HG03460 (cell line): ENCODE measurements around the gene DEF6.
"Not testable (repeated sequence)": the region's sequence is repeated elsewhere in the genome, so short reads cannot be mapped to it uniquely, and the experiment has no call there.

Experiments
- ATAC-seq: cut with Tn5 transposase; IDR thresholded peaks from one replicate; pipeline ENCODE4 v1.9.1; 2021; ENCODE audit not compliant: unreplicated experiment

Gene DEF6

DNA sequence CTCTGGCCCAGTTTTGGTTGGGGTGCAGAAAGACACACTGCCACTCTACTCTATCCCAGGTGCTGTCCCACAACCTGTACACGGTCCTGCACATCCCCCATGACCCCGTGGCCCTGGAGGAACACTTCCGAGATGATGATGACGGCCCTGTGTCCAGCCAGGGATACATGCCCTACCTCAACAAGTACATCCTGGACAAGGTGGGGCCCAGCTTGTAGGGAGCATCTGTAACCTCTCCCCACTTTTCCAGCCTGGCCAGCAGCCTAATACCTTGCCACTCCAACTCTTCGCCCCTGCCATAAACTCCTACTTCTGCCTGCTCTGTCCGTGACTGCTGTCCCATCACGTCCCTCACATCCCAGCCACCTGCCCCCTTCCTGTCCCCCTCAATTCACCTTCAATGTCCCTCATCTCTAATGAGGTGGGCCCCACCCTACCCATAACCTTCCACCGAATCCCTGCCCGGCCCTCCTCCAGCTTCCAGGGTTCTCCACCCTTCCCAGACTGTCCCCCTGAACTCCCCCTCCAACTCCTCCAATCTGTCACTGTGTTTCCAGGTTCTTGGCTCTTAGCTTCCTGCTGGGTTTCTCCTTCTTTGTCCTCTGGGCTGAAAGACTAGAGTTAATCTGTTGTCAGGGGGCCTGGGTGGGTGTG is 12.1 kb downstream of the DEF6 start:
- ATAC-seq = no peak

DNA sequence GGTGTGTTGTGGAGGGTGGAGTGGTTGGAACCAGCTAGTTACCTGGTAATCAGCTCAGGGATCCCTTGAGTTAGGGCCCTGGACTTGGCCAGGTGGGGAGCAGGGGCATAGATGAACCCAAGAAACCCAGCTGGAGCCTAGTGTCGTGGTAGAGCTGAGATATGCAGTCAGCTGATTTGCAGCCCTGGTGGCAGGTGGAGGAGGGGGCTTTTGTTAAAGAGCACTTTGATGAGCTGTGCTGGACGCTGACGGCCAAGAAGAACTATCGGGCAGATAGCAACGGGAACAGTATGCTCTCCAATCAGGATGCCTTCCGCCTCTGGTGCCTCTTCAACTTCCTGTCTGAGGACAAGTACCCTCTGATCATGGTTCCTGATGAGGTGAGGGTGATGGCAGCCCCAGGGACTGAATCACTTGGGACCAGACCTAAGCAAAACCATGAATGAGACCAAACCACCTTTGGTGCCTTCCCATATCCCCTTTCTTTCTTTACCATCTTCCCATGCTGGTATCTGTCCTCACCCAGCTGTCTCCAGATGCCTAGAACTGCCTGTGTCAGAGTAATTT is 12.7 kb downstream of the DEF6 start:
- no peak for ATAC-seq

DNA sequence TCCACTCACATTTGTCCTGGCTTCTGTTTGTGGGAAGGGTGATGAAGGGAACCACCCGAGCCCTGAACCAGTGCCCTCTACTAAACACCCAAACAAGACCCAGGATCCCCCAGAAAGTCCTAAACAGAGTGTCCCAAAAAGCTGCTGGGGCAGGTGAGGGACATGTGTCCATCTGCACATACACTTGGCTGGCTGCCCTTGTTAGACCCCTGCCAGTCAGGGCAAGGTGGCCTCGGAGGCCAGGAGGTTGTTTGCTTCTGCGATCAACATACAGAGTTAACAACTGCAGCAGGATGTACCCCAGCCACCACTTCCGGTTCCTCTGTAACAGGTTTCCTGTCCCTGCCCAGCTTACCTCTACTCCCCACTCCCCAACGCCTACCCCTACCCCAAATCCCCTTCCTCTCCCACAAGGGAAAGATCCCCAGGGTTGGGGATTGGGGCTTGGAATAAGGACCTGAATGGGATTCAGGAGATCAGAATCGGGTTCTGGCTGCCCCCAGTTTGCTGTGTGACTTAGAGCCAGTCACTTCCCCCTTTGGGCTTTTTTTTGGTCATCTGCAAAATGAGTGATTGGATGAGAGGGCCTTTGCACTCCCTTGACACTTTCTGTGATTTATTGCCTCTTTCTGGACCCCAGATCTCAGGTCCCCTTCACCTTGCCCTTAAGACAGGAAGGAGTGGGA is 13.9 kb downstream of the DEF6 start:
- ATAC-seq = no peak

DNA sequence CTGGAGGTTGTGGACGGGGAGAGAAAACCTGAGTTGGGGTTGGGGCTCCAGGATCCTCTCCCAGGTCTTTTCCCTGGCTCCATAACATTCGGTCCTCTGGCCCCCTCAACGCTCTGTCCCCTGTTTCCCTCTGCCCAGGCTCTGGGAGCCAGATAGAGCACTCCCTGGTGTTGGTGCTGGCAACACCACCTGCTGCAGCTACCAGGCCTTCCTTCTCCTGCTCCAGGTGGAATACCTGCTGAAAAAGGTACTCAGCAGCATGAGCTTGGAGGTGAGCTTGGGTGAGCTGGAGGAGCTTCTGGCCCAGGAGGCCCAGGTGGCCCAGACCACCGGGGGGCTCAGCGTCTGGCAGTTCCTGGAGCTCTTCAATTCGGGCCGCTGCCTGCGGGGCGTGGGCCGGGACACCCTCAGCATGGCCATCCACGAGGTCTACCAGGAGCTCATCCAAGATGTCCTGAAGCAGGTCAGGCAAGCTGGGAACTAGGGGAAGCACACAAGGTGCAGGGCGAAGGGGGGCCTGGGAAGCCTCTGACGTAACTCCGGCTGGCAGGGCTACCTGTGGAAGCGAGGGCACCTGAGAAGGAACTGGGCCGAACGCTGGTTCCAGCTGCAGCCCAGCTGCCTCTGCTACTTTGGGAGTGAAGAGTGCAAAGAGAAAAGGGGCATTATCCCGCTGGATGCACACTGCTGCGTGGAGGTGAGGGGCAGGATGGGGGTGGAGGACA is 14.6 kb downstream of the DEF6 start:
- ATAC-seq = no peak

DNA sequence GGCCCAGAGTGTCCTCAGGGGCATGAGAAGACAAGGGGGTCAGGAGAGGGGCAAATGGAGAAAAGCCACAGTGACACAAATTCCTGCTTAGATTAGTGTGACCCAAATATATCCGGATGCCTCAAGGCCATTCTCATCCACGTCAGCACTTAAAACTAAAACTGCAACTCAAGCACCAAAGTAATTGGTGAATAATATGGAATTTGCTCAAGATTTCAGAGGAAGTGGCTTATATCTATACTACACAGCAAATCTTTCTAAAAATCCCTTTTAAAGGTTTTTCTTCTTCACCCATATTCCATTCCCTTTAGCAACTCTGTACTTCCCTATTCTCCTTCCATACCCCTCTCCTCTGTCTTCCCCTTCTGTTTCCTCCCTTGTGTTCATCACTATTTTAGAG is 15.2 kb downstream of the DEF6 start:
- ATAC-seq = no peak

DNA sequence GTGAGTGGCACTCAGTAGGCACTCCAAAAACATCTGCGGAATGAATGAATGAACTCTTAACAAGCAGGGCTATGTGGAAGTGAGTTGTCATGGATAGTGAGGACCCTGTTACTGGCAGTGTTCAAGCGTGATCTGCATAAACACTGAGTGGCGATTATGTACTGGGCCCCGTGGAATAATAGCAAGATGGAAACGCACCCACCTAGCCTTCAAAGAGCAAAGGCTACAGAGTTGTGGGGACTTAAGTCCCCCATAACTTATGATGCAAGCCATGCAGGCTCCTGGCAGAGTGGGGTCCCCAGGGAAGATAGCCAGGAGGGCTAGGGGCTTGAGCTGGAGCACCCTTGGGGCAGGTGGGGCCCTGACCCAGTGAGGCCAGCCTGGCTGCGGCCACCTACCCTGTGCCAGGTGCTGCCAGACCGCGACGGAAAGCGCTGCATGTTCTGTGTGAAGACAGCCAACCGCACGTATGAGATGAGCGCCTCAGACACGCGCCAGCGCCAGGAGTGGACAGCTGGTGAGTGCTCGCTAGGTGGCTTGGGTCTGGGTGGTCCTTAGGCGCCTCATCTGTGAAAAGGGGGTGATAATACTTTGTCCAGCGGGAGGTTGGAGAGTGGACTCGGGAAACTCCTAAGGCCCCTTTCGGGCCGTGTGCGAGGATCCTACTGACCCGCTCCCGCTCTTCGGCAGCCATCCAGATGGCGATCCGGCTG is 20.0 kb downstream of the DEF6 start:
- no peak for ATAC-seq

DNA sequence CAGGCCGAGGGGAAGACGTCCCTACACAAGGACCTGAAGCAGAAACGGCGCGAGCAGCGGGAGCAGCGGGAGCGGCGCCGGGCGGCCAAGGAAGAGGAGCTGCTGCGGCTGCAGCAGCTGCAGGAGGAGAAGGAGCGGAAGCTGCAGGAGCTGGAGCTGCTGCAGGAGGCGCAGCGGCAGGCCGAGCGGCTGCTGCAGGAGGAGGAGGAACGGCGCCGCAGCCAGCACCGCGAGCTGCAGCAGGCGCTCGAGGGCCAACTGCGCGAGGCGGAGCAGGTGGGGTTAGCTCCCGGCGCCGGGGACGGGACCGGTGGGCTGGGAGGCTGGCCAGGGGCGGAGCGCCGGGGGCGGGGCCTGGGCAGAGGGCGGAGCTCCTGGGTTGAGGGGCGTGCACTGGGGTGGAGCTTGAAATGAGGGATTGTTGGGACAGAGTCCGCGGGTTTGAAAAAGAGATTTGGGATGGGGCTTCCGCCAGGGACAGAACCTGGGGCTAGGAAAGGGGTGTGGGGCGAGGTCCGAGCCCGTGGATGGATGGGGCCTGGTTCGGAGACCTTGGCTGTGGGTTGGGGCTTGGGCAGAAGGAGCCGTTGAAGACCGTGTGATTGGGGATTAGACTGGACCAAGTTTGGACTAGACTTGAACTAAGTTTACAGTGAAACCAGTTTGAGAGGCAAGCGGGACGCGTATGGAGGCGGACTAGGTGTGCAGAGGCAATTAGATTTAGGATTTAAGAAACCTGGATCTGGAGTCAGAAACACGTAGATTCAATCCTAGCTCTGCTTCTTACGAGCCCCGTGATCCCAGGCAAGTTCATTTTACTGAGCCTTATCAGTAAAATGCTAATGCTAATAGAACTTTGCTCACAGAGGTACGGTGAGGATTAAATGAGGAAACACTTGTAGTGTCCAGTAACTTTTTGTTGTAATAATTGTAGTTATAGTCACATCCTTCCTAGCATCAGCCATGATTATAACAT is 20.9 kb downstream of the DEF6 start:
- no peak for ATAC-seq

DNA sequence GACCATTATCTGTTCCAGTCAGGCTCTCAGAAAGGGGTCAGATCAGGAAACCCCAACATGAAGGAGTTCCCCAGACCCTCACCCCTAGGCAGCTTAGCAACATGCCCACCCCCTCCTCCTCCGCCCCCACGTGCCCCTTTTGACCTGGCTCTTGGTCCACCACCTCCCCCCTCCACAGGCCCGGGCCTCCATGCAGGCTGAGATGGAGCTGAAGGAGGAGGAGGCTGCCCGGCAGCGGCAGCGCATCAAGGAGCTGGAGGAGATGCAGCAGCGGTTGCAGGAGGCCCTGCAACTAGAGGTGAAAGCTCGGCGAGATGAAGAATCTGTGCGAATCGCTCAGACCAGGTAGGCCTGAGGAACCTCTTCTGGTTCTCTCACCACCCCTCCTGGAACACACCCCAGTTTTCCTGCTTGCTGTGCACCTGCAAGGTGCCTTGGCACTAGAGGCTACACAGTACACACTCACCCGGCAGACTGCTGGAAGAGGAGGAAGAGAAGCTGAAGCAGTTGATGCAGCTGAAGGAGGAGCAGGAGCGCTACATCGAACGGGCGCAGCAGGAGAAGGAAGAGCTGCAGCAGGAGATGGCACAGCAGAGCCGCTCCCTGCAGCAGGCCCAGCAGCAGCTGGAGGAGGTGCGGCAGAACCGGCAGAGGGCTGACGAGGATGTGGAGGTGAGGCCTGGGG is 21.9 kb downstream of the DEF6 start:
- ATAC-seq = no peak

DNA sequence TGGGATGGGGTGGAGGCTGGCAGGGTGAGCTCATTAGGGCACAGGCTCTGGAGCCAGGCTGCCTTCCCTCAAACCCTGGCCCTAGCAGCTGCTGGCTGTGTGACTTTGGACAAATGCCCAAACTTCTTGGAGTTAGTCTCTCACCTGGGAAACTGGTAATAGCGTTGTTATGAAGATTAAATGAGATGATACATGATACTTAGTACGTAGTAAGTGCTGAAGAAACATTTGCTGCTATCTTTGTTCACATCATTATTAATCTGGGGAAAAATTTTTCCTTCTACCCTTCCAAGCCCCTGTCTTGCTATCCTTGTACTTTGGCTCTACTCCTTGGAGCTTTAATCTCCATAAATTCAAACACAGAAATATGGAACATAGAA is 22.4 kb downstream of the DEF6 start:
- ATAC-seq = no peak

DNA sequence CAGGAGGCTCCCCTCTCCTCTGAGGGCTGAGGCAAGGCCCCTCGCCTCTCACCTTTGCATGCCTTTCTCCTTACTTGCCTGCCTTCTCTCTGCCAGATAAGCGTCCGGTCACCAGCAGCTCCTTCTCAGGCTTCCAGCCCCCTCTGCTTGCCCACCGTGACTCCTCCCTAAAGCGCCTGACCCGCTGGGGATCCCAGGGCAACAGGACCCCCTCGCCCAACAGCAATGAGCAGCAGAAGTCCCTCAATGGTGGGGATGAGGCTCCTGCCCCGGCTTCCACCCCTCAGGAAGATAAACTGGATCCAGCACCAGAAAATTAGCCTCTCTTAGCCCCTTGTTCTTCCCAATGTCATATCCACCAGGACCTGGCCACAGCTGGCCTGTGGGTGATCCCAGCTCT is 23.5 kb downstream of the DEF6 start:
- ATAC-seq = no peak

DNA sequence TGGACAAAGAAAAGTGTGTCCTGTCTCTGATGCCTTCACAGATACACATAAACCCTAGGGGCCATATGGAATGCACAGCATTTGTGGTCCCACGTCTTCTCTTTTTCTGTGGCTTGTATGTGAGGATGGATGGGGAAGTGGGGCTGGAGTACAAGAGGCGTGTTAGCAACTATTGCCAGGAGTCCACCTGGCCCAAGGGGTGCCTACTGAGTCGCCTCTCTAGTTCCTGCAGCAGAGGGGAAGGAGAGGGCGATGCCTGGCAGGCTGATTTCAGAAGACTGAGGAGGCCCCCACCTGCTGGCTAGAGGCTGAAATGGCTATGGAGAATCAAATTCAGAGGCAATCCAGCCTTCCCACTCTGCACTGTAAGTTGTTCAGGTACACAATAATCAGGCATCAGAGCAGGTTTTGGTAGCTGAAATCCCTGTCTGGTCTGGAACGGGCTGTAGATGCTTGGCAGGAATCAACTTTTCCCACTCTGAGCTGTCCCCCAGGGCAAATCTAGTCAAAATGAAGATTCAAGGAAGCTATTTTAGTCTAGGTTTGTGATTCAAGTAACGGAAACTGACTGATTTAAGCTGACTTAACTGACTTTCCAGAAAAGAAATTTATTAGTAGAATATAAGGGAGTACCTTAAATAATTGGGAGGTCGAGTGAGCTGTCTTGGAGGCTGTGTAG is 29.9 kb downstream of the DEF6 start:
- ATAC-seq = no peak

DNA sequence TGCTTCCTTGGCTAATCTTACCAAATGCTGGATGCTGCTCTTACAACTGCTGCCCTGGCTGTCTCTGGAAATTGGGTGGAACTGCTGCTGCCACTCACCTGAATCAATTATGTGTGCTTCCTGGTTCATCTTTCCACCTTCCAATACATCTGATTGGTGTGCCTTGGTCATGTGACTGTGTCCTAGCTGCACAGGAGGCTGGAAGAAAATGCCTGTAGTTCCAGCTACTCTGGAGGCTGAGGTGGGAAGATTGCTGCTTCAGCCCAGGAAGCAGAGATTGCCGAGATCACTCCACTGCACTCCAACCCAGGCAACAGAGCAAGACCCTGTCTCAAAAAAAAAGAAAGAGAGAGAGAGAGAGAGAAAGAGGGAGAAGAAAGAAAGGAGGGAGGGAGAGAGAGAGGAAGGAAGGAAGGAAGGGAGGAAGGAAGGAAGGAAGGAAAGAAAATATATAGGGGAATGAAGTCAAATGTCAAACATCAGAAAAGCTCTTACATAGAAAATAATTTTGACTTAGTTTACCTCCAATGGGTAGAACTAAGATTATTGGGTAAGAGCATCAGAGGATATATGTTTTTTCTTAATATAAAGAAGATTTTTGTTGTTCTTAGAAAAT is 30.6 kb downstream of the DEF6 start:
- ATAC-seq = no peak

DNA sequence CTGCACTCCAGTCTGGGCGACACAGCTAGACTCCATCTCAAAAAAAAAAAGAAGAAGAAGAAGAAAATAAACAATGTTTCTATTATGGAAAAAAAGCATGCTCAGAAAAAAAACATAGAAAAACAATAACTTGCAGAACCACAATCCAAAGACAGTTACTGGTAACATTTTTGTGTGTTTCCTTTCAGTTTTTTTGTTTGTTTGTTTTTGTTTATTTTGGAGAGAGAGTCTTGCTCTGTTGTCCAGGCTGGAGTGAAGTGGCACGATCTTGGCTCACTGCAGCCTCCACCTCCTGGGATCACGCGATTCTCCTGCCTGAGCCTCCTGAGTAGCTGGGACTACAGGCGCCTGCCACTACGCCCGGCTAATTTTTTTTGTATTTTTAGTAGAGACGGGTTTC is 31.3 kb downstream of the DEF6 start:
- not testable (repeated sequence) for ATAC-seq

DNA sequence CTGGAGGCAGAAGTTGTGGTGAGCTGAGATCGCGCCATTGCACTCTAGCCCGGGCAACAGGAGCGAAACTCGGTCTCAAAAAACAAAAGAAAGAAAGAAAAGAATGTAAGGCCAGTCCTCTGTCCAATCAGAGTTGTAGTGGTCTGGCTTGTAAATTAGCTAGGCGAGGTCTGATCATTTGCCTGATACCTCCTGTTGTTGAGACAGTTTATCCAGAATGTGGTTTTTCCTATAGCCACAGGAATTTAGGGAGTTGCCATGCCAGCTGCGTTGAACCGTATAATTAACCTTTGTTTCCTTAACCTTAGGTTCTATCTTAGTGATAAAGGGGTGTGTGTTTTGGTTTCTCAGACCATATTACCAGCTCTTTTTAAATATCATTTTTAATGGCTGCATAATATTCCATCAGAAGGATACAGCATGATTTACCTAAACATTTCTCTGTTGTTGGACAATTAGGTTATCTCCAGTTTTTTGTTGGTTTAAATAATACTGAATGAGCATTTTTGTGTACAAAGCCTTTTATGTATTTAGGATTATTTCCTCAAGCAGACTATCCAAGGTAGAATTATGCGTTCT is 33.0 kb downstream of the DEF6 start:
- no peak for ATAC-seq

DNA sequence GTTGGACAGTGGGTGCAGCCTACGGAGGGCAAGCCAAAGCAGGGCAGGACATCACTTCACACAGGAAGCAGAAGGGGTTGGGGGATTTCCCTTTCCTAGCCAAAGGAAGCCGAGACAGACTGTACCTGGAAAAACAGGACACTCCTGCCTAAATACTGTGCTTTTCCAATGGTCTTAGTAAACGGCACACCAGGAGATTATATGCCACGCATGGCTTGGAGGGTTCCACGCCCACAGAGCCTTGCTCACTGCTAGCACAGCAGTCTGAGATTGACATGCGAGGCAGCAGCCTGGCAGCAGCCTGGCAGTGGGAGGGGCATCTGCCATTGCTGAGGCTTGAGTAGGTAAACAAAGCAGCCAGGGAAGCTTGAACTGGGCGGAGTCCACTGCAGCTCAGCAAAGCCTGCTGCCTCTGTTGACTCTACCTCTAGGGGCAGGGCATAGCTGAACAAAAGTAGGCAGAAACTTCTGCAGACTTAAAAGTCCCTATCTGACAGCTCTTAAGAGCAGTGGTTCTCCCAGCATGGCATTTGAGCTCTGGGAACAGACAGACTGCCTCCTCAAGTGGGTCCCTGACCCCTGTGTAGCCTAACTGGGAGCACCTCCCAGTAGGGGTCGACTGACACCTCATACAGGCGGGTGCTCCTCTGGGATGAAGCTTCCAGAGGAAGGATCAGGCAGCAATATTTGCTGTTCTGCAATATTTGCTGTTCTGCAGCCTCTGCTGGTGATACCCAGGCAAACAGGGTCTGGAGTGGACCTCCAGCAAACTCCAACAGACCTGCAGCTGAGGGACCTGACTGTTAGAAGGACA is 34.7 kb downstream of the DEF6 start:
- ATAC-seq = not testable (repeated sequence)

DNA sequence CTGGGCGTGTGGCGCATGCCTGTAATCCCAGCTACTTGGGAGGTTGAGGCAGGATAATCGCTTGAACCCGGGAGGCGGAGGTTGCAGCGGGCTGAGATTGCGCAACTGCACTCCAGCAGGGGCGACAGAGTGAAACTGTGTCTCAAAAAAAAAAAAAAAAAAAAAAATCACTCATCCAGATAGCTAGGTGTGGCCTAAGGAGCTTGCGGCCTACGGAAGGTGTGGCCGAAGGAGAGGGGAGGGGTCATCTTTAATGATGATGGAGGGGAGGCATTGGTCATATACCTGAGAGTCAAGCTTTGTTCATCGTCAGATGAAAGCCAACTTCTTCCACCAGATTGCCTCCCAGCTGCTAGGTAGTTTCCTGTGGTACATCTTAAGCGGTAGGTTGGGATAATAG is 43.9 kb downstream of the DEF6 start:
- ATAC-seq = no peak
